SJSA1 (cell line): ENCODE measurements around the gene CKS1B. TPM values are rescaled to one million over a fixed set of nuclear protein-coding genes. Genes with fewer than 3 reads are reported as not detected.

Experiments
- DNase-seq, 2 experiments: peaks; one replicate each; pipeline ENCODE4 v3.0.0-alpha.2; 2015 to 2020; ENCODE audit warnings: low spot score in 2 of 2, low read depth in 1 of 2
- H3K27ac ChIP-seq: fragments of 250-450 bp; sonication (Bioruptor Pico); 2 replicates; pipeline ENCODE4 v1.5.1; 2020; ENCODE audit warnings: mild to moderate bottlenecking, moderate library complexity
- H3K27me3 ChIP-seq: fragments of 250-450 bp; sonication (Bioruptor Pico); replicated peaks from 2 replicates; pipeline ENCODE4 v1.5.1; 2020; ENCODE audit warnings: mild to moderate bottlenecking, moderate library complexity
- H3K36me3 ChIP-seq: fragments of 250-450 bp; sonication (Bioruptor Pico); 2 replicates; pipeline ENCODE4 v1.5.1; 2020; ENCODE audit warnings: mild to moderate bottlenecking
- H3K4me1 ChIP-seq: fragments of 250-450 bp; sonication (Bioruptor Pico); replicated peaks from 2 replicates; pipeline ENCODE4 v1.6.1; 2021; ENCODE audit warnings: mild to moderate bottlenecking
- H3K4me3 ChIP-seq: fragments of 250-450 bp; sonication (Bioruptor Pico); 2 replicates; pipeline ENCODE4 v1.5.1; 2020; ENCODE audit warnings: mild to moderate bottlenecking
- H3K9me3 ChIP-seq: fragments of 250-450 bp; sonication (Bioruptor Pico); replicated peaks from 2 replicates; pipeline ENCODE4 v1.5.1; 2020; ENCODE audit warnings: mild to moderate bottlenecking
- total RNA-seq: library from RNA; depleted of rRNA; stranded (reverse); fragments of >200 nt; shearing (Covaris generic); gene quantifications from 2 replicates; pipeline ENCODE4 v1.2.3, GENCODE V29; 2014; rRNA removed

Gene CKS1B
- total RNA-seq, 1 experiment from 2014 or later, result 290 TPM

DNA sequence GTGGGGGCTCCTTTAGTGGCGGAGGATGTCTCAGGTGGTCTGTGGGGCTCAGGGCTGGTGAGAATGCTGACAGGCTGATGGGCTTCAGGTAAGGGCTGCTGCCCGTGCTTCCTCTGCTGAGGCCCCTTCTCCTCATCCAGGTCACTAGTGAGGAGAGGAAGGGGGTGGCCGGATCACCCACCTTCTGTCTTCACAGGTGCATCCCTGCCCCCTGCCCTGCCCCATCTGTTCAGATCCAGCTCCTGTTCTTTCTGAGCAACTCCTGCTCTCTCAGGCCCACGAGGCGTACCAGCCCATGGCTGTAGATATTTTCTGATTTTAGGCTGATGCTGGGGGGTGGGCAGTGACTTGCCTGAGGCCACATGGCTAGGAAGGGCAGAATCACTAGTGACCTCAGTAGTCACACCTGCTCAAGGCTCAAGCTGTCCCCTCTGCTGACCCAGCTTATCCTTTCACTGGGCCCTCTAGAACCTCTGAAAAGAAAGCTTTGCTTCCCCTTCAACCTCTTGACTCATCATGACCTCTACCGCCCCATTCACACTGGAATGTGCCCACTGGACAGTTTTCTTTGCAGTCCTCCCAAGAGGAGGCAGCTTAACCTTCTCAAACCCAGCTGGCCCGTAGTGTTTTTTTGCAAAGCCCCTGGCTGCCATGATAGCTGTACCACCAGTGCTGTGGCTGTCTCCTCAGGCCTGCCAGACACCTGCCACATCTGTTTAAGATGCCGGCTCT is 44.3 kb downstream of the CKS1B start:
- no peak overlapping the region for H3K4me3 ChIP-seq
- no peaks in the 10 kb centered on the region for H3K9me3 ChIP-seq
- H3K36me3 ChIP-seq, result peaks cover 13% of the 10 kb centered on the region
- no peak overlapping the region for H3K27ac ChIP-seq
- no peaks in the 10 kb centered on the region for H3K27me3 ChIP-seq
- H3K4me1 ChIP-seq, result peaks cover 20% of the 10 kb centered on the region
- no peak for DNase-seq

DNA sequence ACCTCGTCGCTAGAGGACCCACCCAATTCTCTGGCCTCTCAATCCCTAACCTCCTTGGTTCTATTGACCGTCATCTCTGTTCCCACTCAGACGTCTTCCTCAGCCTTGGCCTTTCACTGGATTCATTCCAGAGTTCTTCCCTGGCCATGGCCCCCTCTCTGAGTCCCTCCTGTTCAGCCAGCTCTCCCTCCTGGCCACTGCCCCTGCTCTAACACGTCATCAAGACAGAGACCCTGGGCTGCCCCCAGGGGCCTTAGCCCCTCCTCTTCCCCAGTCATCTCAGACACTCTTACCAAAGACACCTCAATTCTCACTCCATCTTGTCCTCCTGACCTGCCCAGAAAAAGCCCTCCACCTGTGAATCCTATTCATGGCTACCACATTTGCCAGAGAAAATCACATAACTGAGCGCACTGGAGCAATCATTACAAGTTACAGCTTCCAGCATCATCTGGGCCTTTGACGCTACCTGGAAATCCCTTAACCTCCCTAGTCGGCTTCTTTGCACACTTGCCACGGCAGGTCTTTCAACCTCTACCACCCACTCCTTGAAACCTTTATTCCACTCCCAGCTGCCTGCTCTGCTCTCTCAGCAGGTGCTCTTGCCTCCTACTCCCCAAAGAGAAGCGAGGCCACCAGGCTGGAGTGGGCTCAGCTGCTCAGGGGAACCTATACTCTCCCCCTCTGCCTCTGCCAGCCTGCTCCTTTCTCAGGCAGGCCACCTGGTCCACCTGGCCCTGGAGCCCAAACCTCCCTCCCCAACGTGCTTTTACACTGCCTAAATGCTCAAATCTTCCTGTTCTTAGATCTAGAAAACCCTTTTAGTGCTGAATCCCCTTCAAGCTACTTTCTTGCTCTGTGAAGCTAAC is 45.1 kb downstream of the CKS1B start:
- Histone ChIP-seq H3K36me3 (peaks cover 13% of the 10 kb centered on the region), H3K27ac (no peak overlapping the region), H3K27me3 (no peaks in the 10 kb centered on the region), H3K4me1 (peaks cover 20% of the 10 kb centered on the region), H3K4me3 (no peak overlapping the region), H3K9me3 (no peaks in the 10 kb centered on the region)
- no peak for DNase-seq

DNA sequence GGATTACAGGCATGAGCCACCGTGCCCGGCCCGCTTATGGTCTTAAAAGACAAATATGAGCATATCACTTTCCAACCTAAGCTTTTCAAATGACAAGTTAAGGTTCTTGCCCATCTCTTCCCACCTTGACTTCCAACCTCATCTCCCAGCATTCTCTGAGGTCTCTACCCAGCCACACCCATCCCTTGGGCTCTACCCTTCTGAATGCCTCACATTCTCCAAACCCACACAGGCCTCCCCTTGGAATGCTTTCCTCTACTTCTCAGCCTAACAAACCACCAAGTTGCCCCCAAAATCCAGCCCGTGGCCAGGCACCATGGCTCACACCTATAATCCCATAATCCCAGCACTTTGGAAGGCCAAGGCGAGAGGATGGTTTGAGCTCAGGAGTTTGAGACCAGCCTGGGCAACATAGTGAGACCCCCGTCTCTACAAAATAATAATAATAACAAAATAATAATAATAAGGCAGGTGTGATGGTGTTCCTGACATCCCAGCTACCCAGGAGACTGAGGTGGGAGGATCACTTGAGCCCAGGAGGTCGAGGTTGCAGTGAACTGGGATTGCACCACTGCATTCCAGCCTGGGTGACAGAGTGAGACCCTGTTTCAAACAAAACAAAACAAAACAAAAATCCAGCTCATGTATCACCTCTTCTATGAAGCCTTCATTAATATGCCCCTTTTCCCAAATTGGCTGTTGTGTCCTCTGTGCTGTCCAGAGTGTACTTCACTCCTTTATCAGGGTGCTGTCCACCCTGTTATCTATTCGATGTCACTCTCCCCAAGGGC is 47.9 kb downstream of the CKS1B start:
- Histone ChIP-seq H3K4me1 (peaks cover 19% of the 10 kb centered on the region), H3K27ac (no peak overlapping the region), H3K27me3 (no peaks in the 10 kb centered on the region), H3K4me3 (no peak overlapping the region), H3K36me3 (no peaks in the 10 kb centered on the region), H3K9me3 (no peaks in the 10 kb centered on the region)
- no peak for DNase-seq

DNA sequence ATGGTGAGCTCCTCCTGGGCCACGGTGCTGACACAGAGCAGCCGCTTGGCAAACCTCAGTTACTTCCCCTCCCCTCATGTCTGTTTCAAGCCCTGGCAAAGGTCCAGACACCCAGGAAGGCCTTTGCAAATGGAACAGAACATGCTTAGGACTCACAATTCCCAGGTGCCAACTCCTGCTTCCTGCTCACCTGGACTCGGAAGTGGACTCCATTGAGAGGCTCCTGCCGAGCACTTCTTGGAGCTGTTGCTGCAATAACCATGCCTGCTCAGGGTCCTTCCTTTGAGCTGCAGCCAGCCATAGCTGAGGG is 48.4 kb downstream of the CKS1B start:
- no peaks in the 10 kb centered on the region for H3K27me3 ChIP-seq
- no peaks in the 10 kb centered on the region for H3K36me3 ChIP-seq
- H3K4me1 ChIP-seq, result peaks cover 14% of the 10 kb centered on the region
- DNase-seq, result no peak
- no peaks in the 10 kb centered on the region for H3K9me3 ChIP-seq
- H3K27ac ChIP-seq, result no peak overlapping the region
- H3K4me3 ChIP-seq, result no peak overlapping the region

DNA sequence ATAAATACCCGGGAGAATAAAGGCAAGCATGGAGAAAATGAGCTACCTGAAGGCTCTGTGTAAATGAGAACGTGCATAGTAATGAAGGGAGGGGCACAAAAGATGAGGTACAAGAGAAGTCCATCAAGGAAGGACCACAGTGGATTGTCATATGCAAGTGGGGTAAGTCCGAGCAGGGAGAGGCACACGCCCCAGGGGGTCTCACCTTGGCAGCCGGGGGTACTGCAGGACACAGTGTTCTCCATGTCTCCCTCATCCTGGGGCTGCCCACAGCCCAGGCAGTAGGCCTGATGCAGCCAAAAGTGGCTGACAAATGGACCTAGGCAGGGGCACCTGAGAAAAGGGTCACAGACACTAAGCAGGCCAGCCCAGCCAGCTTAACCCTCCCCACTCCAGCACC is 49.1 kb downstream of the CKS1B start:
- Histone ChIP-seq H3K9me3 (no peaks in the 10 kb centered on the region), H3K4me3 (no peak overlapping the region), H3K4me1 (peaks cover 11% of the 10 kb centered on the region), H3K36me3 (no peaks in the 10 kb centered on the region), H3K27ac (no peak overlapping the region), H3K27me3 (no peaks in the 10 kb centered on the region)
- no peak for DNase-seq

DNA sequence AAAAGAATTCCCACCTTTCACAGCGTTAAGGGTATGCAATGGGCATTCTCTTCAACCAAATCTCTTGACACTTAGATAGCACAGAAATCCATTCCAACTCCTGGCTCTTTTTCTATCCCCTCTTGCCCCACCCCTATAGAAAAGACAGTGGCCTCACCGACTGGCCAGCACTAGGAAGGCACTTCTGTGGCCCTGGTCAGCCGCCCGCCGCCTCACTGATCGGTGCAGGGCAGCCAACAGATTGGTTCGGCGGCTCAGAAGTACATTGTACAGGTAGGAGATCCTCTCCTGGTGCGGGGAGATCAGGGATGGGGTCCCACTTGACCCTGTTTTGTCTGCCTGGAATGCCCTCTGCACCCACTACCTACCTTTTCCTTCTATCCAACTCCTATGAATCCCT is 49.8 kb downstream of the CKS1B start:
- no peak for DNase-seq
- no peaks in the 10 kb centered on the region for H3K9me3 ChIP-seq
- no peak overlapping the region for H3K27ac ChIP-seq
- no peaks in the 10 kb centered on the region for H3K36me3 ChIP-seq
- H3K27me3 ChIP-seq, result no peaks in the 10 kb centered on the region
- H3K4me1 ChIP-seq, result peaks cover 6% of the 10 kb centered on the region
- no peak overlapping the region for H3K4me3 ChIP-seq

DNA sequence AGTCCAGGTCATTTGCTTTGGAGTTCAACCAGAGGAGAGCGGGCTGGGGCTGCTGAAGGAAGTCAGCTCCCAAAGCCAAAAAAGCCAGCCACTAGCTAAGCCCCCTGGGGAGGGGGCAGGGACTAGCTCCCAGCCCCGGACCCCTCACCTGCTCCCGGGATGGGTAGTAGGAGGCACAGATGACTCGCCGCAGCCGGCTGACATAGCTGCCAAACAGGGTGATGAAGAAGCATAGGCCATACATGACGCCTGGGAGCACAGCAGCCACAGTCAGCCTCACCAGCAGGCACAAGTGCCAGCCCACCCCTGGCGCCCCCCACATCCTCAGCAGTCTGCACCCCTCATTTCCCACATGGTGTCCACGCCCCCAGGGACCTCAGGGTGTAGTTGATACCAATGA is 51.7 kb downstream of the CKS1B start:
- Histone ChIP-seq H3K4me1 (peaks cover 6% of the 10 kb centered on the region), H3K9me3 (no peaks in the 10 kb centered on the region), H3K4me3 (no peak overlapping the region), H3K27me3 (no peaks in the 10 kb centered on the region), H3K27ac (no peak overlapping the region), H3K36me3 (no peaks in the 10 kb centered on the region)
- DNase-seq, result no peak

DNA sequence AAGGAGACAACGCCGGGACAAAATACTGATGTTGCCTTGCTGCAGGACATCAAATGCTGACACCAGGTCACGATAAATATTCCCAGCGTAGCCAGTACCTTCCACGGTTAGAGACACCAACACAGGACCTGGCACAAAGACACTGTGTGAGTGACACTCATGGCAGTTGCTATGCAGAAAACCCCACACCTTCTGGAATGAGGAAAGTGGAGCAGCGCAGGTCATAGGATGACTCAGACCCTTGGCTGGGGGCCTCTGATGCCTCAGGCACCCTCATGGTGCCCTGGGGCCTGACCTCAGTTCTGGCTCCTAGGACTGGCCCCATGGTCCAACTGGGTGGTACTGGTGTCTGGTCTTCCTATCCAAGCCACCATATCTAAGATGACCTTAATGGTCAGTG is 52.1 kb downstream of the CKS1B start:
- DNase-seq, result peak in 1 of 2 experiments; percentile 18
- Histone ChIP-seq H3K36me3 (no peaks in the 10 kb centered on the region), H3K4me1 (peaks cover 6% of the 10 kb centered on the region)

More for the DNA sequence above, 52.1 kb downstream of the CKS1B start:
- Histone ChIP-seq H3K4me3 (no peak overlapping the region), H3K27ac (no peak overlapping the region), H3K9me3 (no peaks in the 10 kb centered on the region), H3K27me3 (no peaks in the 10 kb centered on the region)

Other genes starting within 250 kb of the CKS1B start
- not detected in 2 replicates for gene KCNN3, start 104.4 kb upstream of the CKS1B start, total RNA-seq
- gene PMVK, start 38.0 kb upstream of the CKS1B start, total RNA-seq, result 0.41 and 4.7 TPM in 2 replicates
- 25.2 and 30.2 TPM in 2 replicates for gene PBXIP1, start 18.6 kb upstream of the CKS1B start, total RNA-seq
- 18.0 and 20.0 TPM in 2 replicates for gene PYGO2, start 12.9 kb upstream of the CKS1B start, total RNA-seq
- gene SHC1, start 3.9 kb upstream of the CKS1B start, total RNA-seq, result 101 and 155 TPM in 2 replicates
- gene FLAD1, start 8.7 kb downstream of the CKS1B start, total RNA-seq, result 15.4 and 23.7 TPM in 2 replicates
- gene LENEP, start 18.9 kb downstream of the CKS1B start, total RNA-seq, result not detected in 2 replicates
- 15.3 and 24.5 TPM in 2 replicates for gene ZBTB7B, start 28.1 kb downstream of the CKS1B start, total RNA-seq
- not detected in 2 replicates for gene DCST2, start 59.1 kb downstream of the CKS1B start, total RNA-seq
- gene DCST1, start 59.1 kb downstream of the CKS1B start, total RNA-seq, result not detected in 2 replicates
- gene ADAM15, start 76.6 kb downstream of the CKS1B start, total RNA-seq, result 27.0 and 32.0 TPM in 2 replicates
- 4.7 and 4.8 TPM in 2 replicates for gene EFNA4, start 89.1 kb downstream of the CKS1B start, total RNA-seq
- gene EFNA3, start 104.2 kb downstream of the CKS1B start, total RNA-seq, result 0.21 and 0.85 TPM in 2 replicates
- gene EFNA1, start 153.2 kb downstream of the CKS1B start, total RNA-seq, result 0.89 and 0.91 TPM in 2 replicates
- gene SLC50A1, start 161.2 kb downstream of the CKS1B start, total RNA-seq, result 9.9 and 23.4 TPM in 2 replicates
- 40.7 and 76.6 TPM in 2 replicates for gene DPM3, start 165.8 kb downstream of the CKS1B start, total RNA-seq
- gene KRTCAP2, start 198.6 kb downstream of the CKS1B start, total RNA-seq, result 61.7 and 94.8 TPM in 2 replicates
- gene TRIM46, start 199.2 kb downstream of the CKS1B start, total RNA-seq, result 0.21 and 1.1 TPM in 2 replicates
- gene THBS3, start 233.2 kb downstream of the CKS1B start, total RNA-seq, result 3.2 and 5.4 TPM in 2 replicates
- 69.7 and 86.0 TPM in 2 replicates for gene MTX1, start 234.0 kb downstream of the CKS1B start, total RNA-seq